Activated CD8-positive, alpha-beta memory T cell treated with anti-CD3 and anti-CD28 coated beads, Interleukin-2, amount 50 U/mL, for 24 hours (primary cell): ENCODE data around the gene NEDD8.
A peak's percentile ranks its signal among the peaks of the same experiment; 100 is the strongest.
"Not testable (repeated sequence)": the region's sequence is repeated elsewhere in the genome, so short reads cannot be mapped to it uniquely, and the experiment has no call there.

Experiments used
- DNase-seq: peaks from one replicate; pipeline ENCODE4 v3.0.0-alpha.2; 2020; ENCODE audit errors: extremely low read depth

The NEDD8 gene

GRCh38 chr14:24222987-24223386 is 9.2 kb downstream of the NEDD8 start:
- not testable (repeated sequence) for DNase-seq

GRCh38 chr14:24219521-24219920 is 12.6 kb downstream of the NEDD8 start:
- DNase-seq: no peak

GRCh38 chr14:24219080-24219479 is 13.1 kb downstream of the NEDD8 start:
- no peak for DNase-seq

GRCh38 chr14:24216876-24217275 is 15.3 kb downstream of the NEDD8 start:
- DNase-seq: not testable (repeated sequence)

GRCh38 chr14:24216345-24216699 is 15.8 kb downstream of the NEDD8 start:
- DNase-seq: no peak

GRCh38 chr14:24215495-24216344 is 16.4 kb downstream of the NEDD8 start, which contains the start of gene MDP1:
Gene MDP1 (minus strand): TSS chr14:24216066. CDS start chr14:24215955, 111 bp downstream.
- DNase-seq: peak; percentile 71

GRCh38 chr14:24213866-24214662 is 18.1 kb downstream of the NEDD8 start:
- DNase-seq: no peak

GRCh38 chr14:24212924-24213865 is 19.0 kb downstream of the NEDD8 start, which contains the start of gene CHMP4A:
Gene CHMP4A (minus strand): TSS chr14:24213488. CDS start chr14:24213439, 49 bp downstream.
- DNase-seq: peak; percentile 93

GRCh38 chr14:24211311-24211710 is 20.9 kb downstream of the NEDD8 start:
- no peak for DNase-seq

- no peak for DNase-seq
Observed at GRCh38 chr14:24207625-24208024, 24.5 kb downstream of the NEDD8 start.

GRCh38 chr14:24207104-24207551 is 25.0 kb downstream of the NEDD8 start:
- no peak for DNase-seq

GRCh38 chr14:24206260-24207103 is 25.7 kb downstream of the NEDD8 start:
- no peak for DNase-seq

GRCh38 chr14:24204163-24205146 is 27.7 kb downstream of the NEDD8 start:
- no peak for DNase-seq

- not testable (repeated sequence) for DNase-seq
Observed at GRCh38 chr14:24203249-24203886, 28.8 kb downstream of the NEDD8 start.

GRCh38 chr14:24202538-24202937 is 29.6 kb downstream of the NEDD8 start:
- not testable (repeated sequence) for DNase-seq

GRCh38 chr14:24198814-24199524 is 33.2 kb downstream of the NEDD8 start:
- no peak for DNase-seq

- DNase-seq: no peak
Observed at GRCh38 chr14:24197056-24197450, 35.1 kb downstream of the NEDD8 start.
